MM.1S (cell line): ENCODE results near the gene CDC25B.

Experiments used
- DNase-seq: peaks from one replicate; pipeline ENCODE4 v3.0.0-alpha.2; 2015
- H2AFZ ChIP-seq: fragments of 300-600 bp; sonication (generic); 2 replicates; pipeline ENCODE4 v1.6.0; 2016; ENCODE audit warnings: antibody characterized with exemption, low read length
- H3F3A ChIP-seq: fragments of 300-600 bp; sonication (generic); 2 replicates; pipeline ENCODE4 v1.6.1; 2016; ENCODE audit warnings: mild to moderate bottlenecking, antibody characterized with exemption, low read length, moderate library complexity, mixed read lengths; ENCODE audit not compliant: insufficient read depth
- H3K27ac ChIP-seq: fragments of 300-600 bp; sonication (generic); 2 replicates; pipeline ENCODE4 v1.5.1; 2016; ENCODE audit warnings: mild to moderate bottlenecking, low read length
- H3K27me3 ChIP-seq: fragments of 300-600 bp; sonication (generic); replicated peaks from 2 replicates; pipeline ENCODE4 v1.6.0; 2016; ENCODE audit warnings: low read length; ENCODE audit not compliant: insufficient read depth
- H3K36me3 ChIP-seq: fragments of 300-600 bp; sonication (generic); replicated peaks from 2 replicates; pipeline ENCODE4 v1.6.1; 2016; ENCODE audit warnings: mild to moderate bottlenecking, low read length, mixed read lengths; ENCODE audit not compliant: insufficient read depth
- H3K4me1 ChIP-seq: fragments of 300-600 bp; sonication (generic); 2 replicates; pipeline ENCODE4 v1.6.1; 2016; ENCODE audit warnings: low read length, mixed read lengths
- H3K4me2 ChIP-seq: fragments of 300-600 bp; sonication (generic); 2 replicates; pipeline ENCODE4 v1.6.0; 2016; ENCODE audit warnings: low read depth, low read length
- H3K4me3 ChIP-seq: fragments of 300-600 bp; sonication (generic); 2 replicates; pipeline ENCODE4 v1.5.1; 2016; ENCODE audit warnings: low read length, mixed read lengths
- H3K79me2 ChIP-seq: fragments of 300-600 bp; sonication (generic); 2 replicates; pipeline ENCODE4 v1.6.1; 2016; ENCODE audit warnings: mixed run types, low read length, mixed read lengths
- H3K9ac ChIP-seq: fragments of 300-600 bp; sonication (generic); 2 replicates; pipeline ENCODE4 v1.6.1; 2016; ENCODE audit warnings: low read length, mixed read lengths
- H3K9me2 ChIP-seq: fragments of 300-600 bp; sonication (generic); replicated peaks from 2 replicates; pipeline ENCODE4 v1.6.1; 2016; ENCODE audit warnings: mild to moderate bottlenecking, low read length, mixed read lengths; ENCODE audit not compliant: insufficient read depth
- H3K9me3 ChIP-seq: fragments of 300-600 bp; sonication (generic); replicated peaks from 2 replicates; pipeline ENCODE4 v1.6.1; 2016; ENCODE audit warnings: mild to moderate bottlenecking, low read length, mixed read lengths; ENCODE audit not compliant: insufficient read depth
- H4K20me1 ChIP-seq: fragments of 300-600 bp; sonication (generic); 2 replicates; pipeline ENCODE4 v1.6.1; 2016; ENCODE audit warnings: mild to moderate bottlenecking, low read length, moderate library complexity, mixed read lengths; ENCODE audit not compliant: insufficient read depth
- CTCF ChIP-seq: fragments of 300-600 bp; sonication (generic); IDR thresholded peaks from 2 replicates; pipeline ENCODE4 v1.5.1; 2016; ENCODE audit warnings: antibody characterized with exemption, low read length, mixed read lengths
- EZH2 ChIP-seq: fragments of 300-600 bp; sonication (generic); optimal IDR thresholded peaks from 2 replicates; pipeline ENCODE3; 2017; ENCODE audit warnings: low read depth, mild to moderate bottlenecking, antibody characterized with exemption, low read length, mixed read lengths
- EZH2phosphoT487 ChIP-seq: fragments of 300-600 bp; sonication (generic); IDR thresholded peaks from 2 replicates; pipeline ENCODE4 v1.6.1; 2018; ENCODE audit warnings: antibody characterized with exemption, low read length

Gene CDC25B

GRCh38 chr20:3764659-3765058 is 31.5 kb upstream of the CDC25B start:
- Histone ChIP-seq H2AFZ (no peak overlapping the region), H3F3A (peaks cover 11% of the 10 kb centered on the region), H3K9me3 (no peaks in the 10 kb centered on the region), H3K4me2 (no peak overlapping the region), H3K9me2 (no peaks in the 10 kb centered on the region), H3K4me1 (peaks cover 15% of the 10 kb centered on the region), H3K36me3 (no peaks in the 10 kb centered on the region), H3K4me3 (no peak overlapping the region), H4K20me1 (no peaks in the 10 kb centered on the region), H3K27ac (no peak overlapping the region), H3K9ac (no peak overlapping the region), H3K27me3 (no peaks in the 10 kb centered on the region), H3K79me2 (peaks cover 18% of the 10 kb centered on the region)
- DNase-seq = no peak
- TF ChIP-seq EZH2 = no peak
- TF ChIP-seq EZH2phosphoT487 = no peak
- TF ChIP-seq CTCF = no peak

GRCh38 chr20:3765171-3765882 is 30.8 kb upstream of the CDC25B start:
- Histone ChIP-seq H3K4me3 (no peak overlapping the region), H3K9ac (no peak overlapping the region), H3K4me1 (peaks cover 15% of the 10 kb centered on the region), H3K27ac (no peak overlapping the region), H3K79me2 (peaks cover 18% of the 10 kb centered on the region), H4K20me1 (no peaks in the 10 kb centered on the region), H3K9me2 (no peaks in the 10 kb centered on the region), H3K4me2 (no peak overlapping the region), H3K9me3 (no peaks in the 10 kb centered on the region), H3F3A (peaks cover 11% of the 10 kb centered on the region), H3K36me3 (no peaks in the 10 kb centered on the region), H2AFZ (no peak overlapping the region), H3K27me3 (no peaks in the 10 kb centered on the region)
- DNase-seq = no peak
- no peak for TF ChIP-seq EZH2
- TF ChIP-seq EZH2phosphoT487 = no peak
- TF ChIP-seq CTCF = no peak

DNA sequence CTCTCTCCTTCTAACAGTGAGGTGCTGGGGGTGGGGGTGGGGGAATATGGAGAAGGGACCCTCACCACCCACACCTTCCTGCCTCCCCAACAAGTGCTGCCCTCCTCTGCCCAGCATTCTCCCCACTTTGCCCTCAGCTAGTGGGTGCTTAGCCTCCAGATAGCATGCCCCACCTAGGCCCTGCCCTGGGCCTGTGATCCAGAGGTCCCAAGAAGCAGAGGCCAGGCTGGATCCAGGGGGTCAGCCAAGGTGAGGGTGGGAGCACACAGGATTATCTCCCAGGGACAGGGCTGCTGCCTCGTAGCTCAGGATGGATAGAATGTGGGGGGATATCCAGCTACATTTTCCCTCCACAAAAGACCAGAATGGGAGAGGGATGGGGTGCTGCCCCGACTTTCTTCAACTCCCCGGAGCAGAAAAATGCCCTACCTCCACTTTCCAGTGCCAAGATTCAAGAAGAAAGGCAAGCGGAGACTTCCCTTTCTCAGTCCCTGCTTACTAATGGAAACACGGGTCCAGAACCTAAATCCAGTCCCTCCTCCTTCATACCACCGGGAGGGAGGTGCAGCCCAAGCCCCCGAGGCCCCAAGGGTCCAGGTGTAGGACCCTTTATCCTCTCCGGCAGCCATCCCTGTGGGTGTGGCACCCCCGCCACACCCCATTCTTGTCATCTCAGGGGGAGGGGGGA is 29.5 kb upstream of the CDC25B start:
- Histone ChIP-seq H3K4me3 (peak overlapping the region; percentile 90), H3K4me2 (peak overlapping the region; percentile 87), H3K9me3 (no peaks in the 10 kb centered on the region), H3K27ac (no peak overlapping the region), H3K4me1 (peaks cover 15% of the 10 kb centered on the region), H3K36me3 (no peaks in the 10 kb centered on the region), H3K79me2 (peaks cover 18% of the 10 kb centered on the region), H3K27me3 (no peaks in the 10 kb centered on the region), H3F3A (peaks cover 11% of the 10 kb centered on the region), H4K20me1 (no peaks in the 10 kb centered on the region), H3K9ac (peak overlapping the region; percentile 66; the same call in 1 of the 2 replicates), H2AFZ (peak overlapping the region; percentile 91), H3K9me2 (no peaks in the 10 kb centered on the region)
- TF ChIP-seq EZH2phosphoT487 (no peak), EZH2 (no peak), CTCF (no peak)
- DNase-seq = no peak
